Liver (tissue), 3 donors: ENCODE results near the gene DACH1.

ENCODE experiments used
- ATF3 ChIP-seq: IDR thresholded peaks from 2 replicates; pipeline ENCODE4 v1.6.1; 2016; ENCODE audit warnings: antibody characterized with exemption
- FOXA1 ChIP-seq: IDR thresholded peaks from 2 replicates; pipeline ENCODE4 v1.6.1; 2016; ENCODE audit warnings: antibody characterized with exemption
- HNF4G ChIP-seq: IDR thresholded peaks from 2 replicates; pipeline ENCODE4 v1.6.1; 2016; ENCODE audit warnings: antibody characterized with exemption
- JUND ChIP-seq, 2 donors: IDR thresholded peaks; 2 replicates each; pipeline ENCODE4 v1.6.1; 2016; ENCODE audit warnings: antibody characterized with exemption in 2 of 2
- MAX ChIP-seq: IDR thresholded peaks from 2 replicates; pipeline ENCODE4 v1.6.1; 2016; ENCODE audit warnings: antibody characterized with exemption
- RAD21 ChIP-seq, 2 donors: IDR thresholded peaks; 2 replicates each; pipeline ENCODE4 v1.6.1; 2016; ENCODE audit warnings: antibody characterized with exemption in 2 of 2, mild to moderate bottlenecking in 2 of 2
- SP1 ChIP-seq: IDR thresholded peaks from 2 replicates; pipeline ENCODE4 v1.6.1; 2018; ENCODE audit warnings: antibody characterized with exemption, mild to moderate bottlenecking
- TAF1 ChIP-seq: conservative IDR thresholded peaks from 2 replicates; pipeline ENCODE4 v1.6.1; 2016; ENCODE audit warnings: antibody characterized with exemption, mild to moderate bottlenecking
- YY1 ChIP-seq: IDR thresholded peaks from 2 replicates; pipeline ENCODE4 v1.6.1; 2016; ENCODE audit warnings: antibody characterized with exemption, mild to moderate bottlenecking
- ZBTB33 ChIP-seq: IDR thresholded peaks from 2 replicates; pipeline ENCODE4 v1.6.1; 2016; ENCODE audit warnings: antibody characterized with exemption
- TF ChIP-seq, protein P1 (sequence below): fragments of 150-350 bp; IDR thresholded peaks from 2 replicates; pipeline ENCODE4 v1.5.1; 2017; ENCODE audit warnings: improper control_type of control experiment, low read depth, low read length; ENCODE audit not compliant: missing input control
- TF ChIP-seq, protein P2 (sequence below): IDR thresholded peaks from 2 replicates; pipeline ENCODE4 v1.6.1; 2016; ENCODE audit warnings: antibody characterized with exemption, mild to moderate bottlenecking
- donor health status: healthy.
- donor health status: healthy.

GRCh38 chr13:71718931-71719330 lies 148.1 kb downstream of the DACH1 start:
- TF ChIP-seq, protein P1, sequence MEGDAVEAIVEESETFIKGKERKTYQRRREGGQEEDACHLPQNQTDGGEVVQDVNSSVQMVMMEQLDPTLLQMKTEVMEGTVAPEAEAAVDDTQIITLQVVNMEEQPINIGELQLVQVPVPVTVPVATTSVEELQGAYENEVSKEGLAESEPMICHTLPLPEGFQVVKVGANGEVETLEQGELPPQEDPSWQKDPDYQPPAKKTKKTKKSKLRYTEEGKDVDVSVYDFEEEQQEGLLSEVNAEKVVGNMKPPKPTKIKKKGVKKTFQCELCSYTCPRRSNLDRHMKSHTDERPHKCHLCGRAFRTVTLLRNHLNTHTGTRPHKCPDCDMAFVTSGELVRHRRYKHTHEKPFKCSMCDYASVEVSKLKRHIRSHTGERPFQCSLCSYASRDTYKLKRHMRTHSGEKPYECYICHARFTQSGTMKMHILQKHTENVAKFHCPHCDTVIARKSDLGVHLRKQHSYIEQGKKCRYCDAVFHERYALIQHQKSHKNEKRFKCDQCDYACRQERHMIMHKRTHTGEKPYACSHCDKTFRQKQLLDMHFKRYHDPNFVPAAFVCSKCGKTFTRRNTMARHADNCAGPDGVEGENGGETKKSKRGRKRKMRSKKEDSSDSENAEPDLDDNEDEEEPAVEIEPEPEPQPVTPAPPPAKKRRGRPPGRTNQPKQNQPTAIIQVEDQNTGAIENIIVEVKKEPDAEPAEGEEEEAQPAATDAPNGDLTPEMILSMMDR = no peak
- TF ChIP-seq JUND (IDR thresholded peaks at IDR 0.05) (no peak), MAX (no peak), ATF3 (no peak), TAF1 (no peak), HNF4G (no peak), FOXA1 (no peak), ZBTB33 (no peak), SP1 (no peak), YY1 (no peak), RAD21 (IDR thresholded peaks at IDR 0.05) (no peak)
- TF ChIP-seq, protein P2, sequence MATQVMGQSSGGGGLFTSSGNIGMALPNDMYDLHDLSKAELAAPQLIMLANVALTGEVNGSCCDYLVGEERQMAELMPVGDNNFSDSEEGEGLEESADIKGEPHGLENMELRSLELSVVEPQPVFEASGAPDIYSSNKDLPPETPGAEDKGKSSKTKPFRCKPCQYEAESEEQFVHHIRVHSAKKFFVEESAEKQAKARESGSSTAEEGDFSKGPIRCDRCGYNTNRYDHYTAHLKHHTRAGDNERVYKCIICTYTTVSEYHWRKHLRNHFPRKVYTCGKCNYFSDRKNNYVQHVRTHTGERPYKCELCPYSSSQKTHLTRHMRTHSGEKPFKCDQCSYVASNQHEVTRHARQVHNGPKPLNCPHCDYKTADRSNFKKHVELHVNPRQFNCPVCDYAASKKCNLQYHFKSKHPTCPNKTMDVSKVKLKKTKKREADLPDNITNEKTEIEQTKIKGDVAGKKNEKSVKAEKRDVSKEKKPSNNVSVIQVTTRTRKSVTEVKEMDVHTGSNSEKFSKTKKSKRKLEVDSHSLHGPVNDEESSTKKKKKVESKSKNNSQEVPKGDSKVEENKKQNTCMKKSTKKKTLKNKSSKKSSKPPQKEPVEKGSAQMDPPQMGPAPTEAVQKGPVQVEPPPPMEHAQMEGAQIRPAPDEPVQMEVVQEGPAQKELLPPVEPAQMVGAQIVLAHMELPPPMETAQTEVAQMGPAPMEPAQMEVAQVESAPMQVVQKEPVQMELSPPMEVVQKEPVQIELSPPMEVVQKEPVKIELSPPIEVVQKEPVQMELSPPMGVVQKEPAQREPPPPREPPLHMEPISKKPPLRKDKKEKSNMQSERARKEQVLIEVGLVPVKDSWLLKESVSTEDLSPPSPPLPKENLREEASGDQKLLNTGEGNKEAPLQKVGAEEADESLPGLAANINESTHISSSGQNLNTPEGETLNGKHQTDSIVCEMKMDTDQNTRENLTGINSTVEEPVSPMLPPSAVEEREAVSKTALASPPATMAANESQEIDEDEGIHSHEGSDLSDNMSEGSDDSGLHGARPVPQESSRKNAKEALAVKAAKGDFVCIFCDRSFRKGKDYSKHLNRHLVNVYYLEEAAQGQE = no peak
